Measurements from ENCODE around the gene MPZL2.

The MPZL2 gene

GRCh38 chr11:118216621-118217481, 47.2 kb downstream of the MPZL2 start:
- no peak for DNase-seq

DNA sequence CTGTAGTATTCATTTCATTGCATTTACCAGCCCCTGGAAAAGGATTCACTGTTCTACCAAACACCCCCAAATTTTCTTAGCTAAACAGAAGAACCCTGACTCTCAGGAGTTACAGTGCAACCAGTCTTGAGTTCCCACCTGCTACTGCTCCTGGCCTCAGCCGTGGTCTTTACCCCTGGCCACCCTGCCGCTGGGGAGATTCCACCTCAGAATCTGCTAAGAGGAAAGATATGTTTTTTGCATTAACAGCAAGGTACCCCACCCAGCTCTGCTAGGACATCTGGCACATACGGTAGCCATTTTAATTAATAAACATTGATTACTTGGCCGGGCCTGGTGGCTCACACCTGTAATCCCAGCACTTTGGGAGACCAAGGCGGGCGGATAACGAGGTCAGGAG, 48.3 kb downstream of the MPZL2 start:
- DNase-seq: no peak

- no peak for DNase-seq
Observed at GRCh38 chr11:118215262-118215661, 48.8 kb downstream of the MPZL2 start.

DNA sequence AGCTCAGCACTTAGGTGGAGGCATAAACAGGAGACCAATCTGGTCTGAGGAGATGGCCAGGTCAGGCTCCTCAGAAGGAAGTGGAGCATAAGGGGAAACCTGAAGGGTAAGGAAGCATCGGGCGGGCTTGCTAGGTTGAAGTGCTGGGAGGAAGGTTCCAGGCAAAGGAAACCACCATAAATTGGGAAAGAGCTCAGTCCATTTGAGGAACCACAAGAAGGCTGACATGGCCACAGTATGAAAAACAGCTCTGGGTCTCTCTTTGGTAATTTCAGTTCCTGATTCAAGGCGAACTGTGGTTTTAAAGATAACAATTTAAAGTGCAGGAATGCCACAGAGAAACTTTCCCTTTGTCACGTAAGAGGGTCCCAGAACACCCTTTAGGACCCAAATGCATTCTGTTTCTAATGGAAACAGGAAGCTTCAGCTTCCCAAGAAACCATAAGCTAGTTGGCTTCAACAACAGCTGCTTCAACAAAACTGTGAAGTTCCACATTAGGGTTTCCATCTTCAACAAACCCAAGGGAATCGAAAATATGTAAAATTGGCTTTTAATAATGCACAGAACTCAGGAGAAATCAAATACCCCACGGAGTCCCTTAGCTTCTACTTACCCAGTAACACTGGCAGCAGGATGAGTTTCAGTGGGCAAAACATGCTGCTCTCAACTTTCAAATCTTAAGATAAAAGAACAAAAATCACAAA, 49.7 kb downstream of the MPZL2 start:
- no peak for DNase-seq

GRCh38 chr11:118213781-118214180, 50.3 kb downstream of the MPZL2 start:
- DNase-seq: no peak

DNA sequence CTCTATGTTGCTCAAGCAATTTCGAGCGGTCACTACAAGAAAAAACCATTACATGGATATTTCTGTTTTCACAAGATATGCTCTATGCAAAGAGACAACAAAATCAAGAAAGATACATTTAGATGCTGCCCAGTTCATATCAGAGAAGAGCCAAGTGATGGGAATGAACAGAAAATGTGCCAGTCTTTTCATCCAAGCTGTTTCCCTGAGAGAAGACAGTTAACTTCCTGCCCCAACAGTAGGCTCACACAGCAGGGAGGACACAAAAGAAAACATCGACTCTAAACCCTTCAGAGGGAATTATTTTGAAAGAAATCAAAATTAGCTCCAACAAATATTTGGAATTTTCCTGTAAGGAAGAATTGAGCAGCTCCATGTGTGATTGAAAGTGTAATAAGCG, 50.9 kb downstream of the MPZL2 start:
- DNase-seq: no peak

DNA sequence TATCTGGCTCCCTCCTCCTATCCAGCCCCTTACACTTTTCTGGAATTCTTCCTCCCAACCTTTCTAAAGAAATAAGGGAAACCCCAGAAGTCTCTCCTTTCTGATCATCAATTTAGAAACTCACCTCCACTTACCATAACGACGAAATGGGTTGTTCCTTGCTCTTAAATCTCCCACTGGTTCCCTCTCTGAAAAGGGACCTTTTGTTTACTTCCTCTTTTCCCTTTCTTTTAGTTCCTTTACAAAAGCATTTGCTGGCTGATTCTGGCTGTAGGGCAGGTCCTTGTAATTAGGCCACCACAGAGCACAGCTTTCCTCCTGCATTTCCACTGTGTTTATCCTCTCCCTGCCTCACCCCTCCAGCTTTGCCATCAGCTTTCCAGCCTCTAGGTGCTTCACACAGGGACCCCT, 51.3 kb downstream of the MPZL2 start:
- no peak for DNase-seq

DNA sequence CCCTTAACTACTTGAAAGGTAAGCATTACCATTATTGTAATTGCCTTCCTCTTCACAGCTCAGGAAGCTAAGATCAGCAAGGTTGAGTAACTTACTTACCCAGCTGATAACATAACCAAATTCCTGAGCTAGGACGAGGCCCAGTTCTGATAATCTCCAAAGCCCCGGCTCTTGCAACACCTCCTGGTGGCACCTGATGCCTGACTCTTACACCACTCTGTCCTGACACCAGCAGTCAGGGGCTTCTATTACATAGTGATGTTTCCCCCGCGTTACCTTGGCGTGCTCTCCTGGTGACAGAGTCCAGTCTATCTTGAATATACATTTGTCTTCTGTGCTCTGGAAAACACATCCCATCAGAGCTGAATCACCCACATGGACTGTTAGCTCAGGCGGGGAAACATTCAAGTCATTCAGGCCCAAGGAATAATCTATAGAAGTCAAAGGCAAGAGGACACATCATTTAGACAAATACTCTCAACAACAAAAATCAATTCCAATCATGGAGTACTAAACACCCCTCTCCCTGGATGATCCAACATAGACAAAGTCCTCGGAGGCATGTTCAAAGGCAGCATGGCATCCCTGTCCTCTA, 51.9 kb downstream of the MPZL2 start:
- no peak for DNase-seq

GRCh38 chr11:118211006-118211405, 53.1 kb downstream of the MPZL2 start:
- DNase-seq: no peak

- no peak for DNase-seq
Observed at GRCh38 chr11:118210323-118210722, 53.8 kb downstream of the MPZL2 start.

DNA sequence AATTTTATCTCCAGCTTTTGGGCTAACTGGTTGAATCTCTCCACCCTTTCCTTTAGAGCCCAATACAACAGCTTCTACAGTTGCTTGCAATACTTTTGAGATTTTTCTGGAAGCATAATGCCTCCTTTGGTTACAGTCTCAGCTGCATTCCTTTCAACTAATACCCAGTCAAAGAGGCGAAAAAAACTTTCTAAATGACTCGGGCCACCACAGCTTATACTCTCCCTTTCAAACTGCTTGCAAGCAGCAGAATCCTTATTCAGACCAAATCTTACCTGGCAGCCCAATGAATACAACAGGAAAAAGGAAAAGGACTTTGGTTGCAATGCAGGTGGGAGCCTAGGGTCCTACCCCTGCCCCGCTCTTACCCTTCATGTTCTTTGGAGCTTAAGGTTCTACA, 55.1 kb downstream of the MPZL2 start:
- no peak for DNase-seq

- no peak for DNase-seq
Observed at GRCh38 chr11:118207079-118207478, 57.0 kb downstream of the MPZL2 start.

- no peak for DNase-seq
Observed at GRCh38 chr11:118206391-118207031, 57.6 kb downstream of the MPZL2 start.

GRCh38 chr11:118205606-118206378, 58.3 kb downstream of the MPZL2 start:
- no peak for DNase-seq

Data from 8988T (cell line).